Small intestine (tissue), 7 donors: ENCODE results near the gene COL6A3. TPM values are rescaled to one million over a fixed set of nuclear protein-coding genes. Genes with fewer than 3 reads are reported as not detected.
"Not testable (repeated sequence)": the region's sequence is repeated elsewhere in the genome, so short reads cannot be mapped to it uniquely, and the experiment has no call there.

Source experiments
- DNase-seq, 2 donors: peaks; one replicate each; pipeline versions ENCODE4 v3.0.0 to v3.0.0-alpha.2; 2013
- FAIRE-seq: peaks from 2 replicates; lab custom pipeline; 2012; peaks lifted over from hg19 to GRCh38; lab: Jason Lieb, UNC
- H3K27ac ChIP-seq, 3 donors: one replicate each; pipeline ENCODE4 v1.5.1; 2013; ENCODE audit warnings: low read length in 2 of 3, mild to moderate bottlenecking in 2 of 3, control low read depth in 1 of 3, inconsistent platforms in 1 of 3, low read depth in 1 of 3, moderate library complexity in 1 of 3
- H3K27me3 ChIP-seq, 3 donors: one replicate each; pipeline ENCODE4 v1.6.1; 2013; ENCODE audit warnings: low read length in 3 of 3, inconsistent platforms in 1 of 3; ENCODE audit not compliant: control insufficient read depth in 3 of 3, insufficient read depth in 3 of 3
- H3K36me3 ChIP-seq, 3 donors: one replicate each; pipeline ENCODE4 v1.6.1; 2013; ENCODE audit warnings: low read length in 3 of 3, inconsistent platforms in 1 of 3, low read depth in 1 of 3, mild to moderate bottlenecking in 1 of 3, moderate library complexity in 1 of 3; ENCODE audit not compliant: control insufficient read depth in 3 of 3, insufficient read depth in 2 of 3
- H3K4me1 ChIP-seq, 3 donors: one replicate each; pipeline ENCODE4 v1.6.1; 2013; ENCODE audit warnings: low read length in 2 of 3, inconsistent platforms in 1 of 3, low read depth in 1 of 3, mild to moderate bottlenecking in 1 of 3, moderate library complexity in 1 of 3; ENCODE audit not compliant: control insufficient read depth in 3 of 3, insufficient read depth in 2 of 3
- H3K4me3 ChIP-seq, 3 donors: one replicate each; pipeline ENCODE4 v1.5.1; 2013; ENCODE audit warnings: low read length in 3 of 3, control low read depth in 1 of 3, inconsistent platforms in 1 of 3, low read depth in 1 of 3, mild to moderate bottlenecking in 1 of 3, moderate library complexity in 1 of 3
- H3K9me3 ChIP-seq, 2 donors: one replicate each; pipeline ENCODE4 v1.6.1; 2013; ENCODE audit warnings: low read depth in 1 of 2, low read length in 1 of 2; ENCODE audit not compliant: control insufficient read depth in 2 of 2, insufficient read depth in 1 of 2
- WGBS, 3 donors: extraction: QIAGEN DNeasy Blood & Tissue Kit; methylation state at CpG; one replicate each; pipeline ENCODE4 v1.1.7; 2013; 5-methylcytosine and 5-hydroxymethylcytosine counted together
- polyA plus RNA-seq, 4 donors: library from polyadenylated mRNA; stranded (reverse) in 3 of 4; unstranded in 1 of 4; fragments of 200-250 nt in 3 of 4; fragments of 120-200 nt in 1 of 4; gene quantifications; one replicate each; pipeline versions ENCODE4 v1.2.1 to v1.2.3, GENCODE V29; 2013
- donor health status: healthy with polysubstance abuse.
- donor health status: control.
- donor health status: control.
- donor health status: Bipolar disorder and iron deficiency.
- donor health status: healthy.

COL6A3 gene
- polyA plus RNA-seq, 4 donors = 0.89 to 92.4 (median 26.7) TPM

- Histone ChIP-seq H3K27ac (no peak overlapping the region), H3K27me3 (peaks cover 0 to 13% (median 0%) of the 10 kb centered on the region in 3 donors), H3K36me3 (no peaks in the 10 kb centered on the region), H3K4me3 (no peak overlapping the region), H3K4me1 (peaks cover 0 to 8% (median 0%) of the 10 kb centered on the region in 3 donors), H3K9me3 (no peaks in the 10 kb centered on the region)
- 47 to 77% (median 50%) methylated on average over 3 of the region's 3 CpGs for WGBS, 3 donors
- no peak for FAIRE-seq
- DNase-seq = no peak
Measured at GRCh38 chr2:237418300-237418699, 4.3 kb upstream of the COL6A3 start.

- H3K4me3 ChIP-seq = peak overlapping the region; percentile 12 to 65 (median 20)
- no peaks in the 10 kb centered on the region for H3K4me1 ChIP-seq
- FAIRE-seq (no peak), DNase-seq (no peak)
- 54 to 66% (median 65%) methylated on average over 25 of the region's 25 CpGs for WGBS, 3 donors
- no peaks in the 10 kb centered on the region for H3K9me3 ChIP-seq
- H3K27ac ChIP-seq = peak overlapping the region; percentile 54 to 88 (median 67)
- H3K27me3 ChIP-seq = peaks cover 0 to 24% (median 0%) of the 10 kb centered on the region in 3 donors
- H3K36me3 ChIP-seq = no peaks in the 10 kb centered on the region
Measured at GRCh38 chr2:237412988-237413776, 782 bp downstream of the COL6A3 start.

- DNase-seq (no peak), FAIRE-seq (no peak)
- WGBS, 3 donors = 63 to 81% (median 75%) methylated on average over 5 to 7 of the region's 7 CpGs
- Histone ChIP-seq H3K9me3 (no peaks in the 10 kb centered on the region), H3K27me3 (peaks cover 0 to 25% (median 0%) of the 10 kb centered on the region in 3 donors), H3K36me3 (no peaks in the 10 kb centered on the region), H3K27ac (peak overlapping the region; percentile 54 to 88 (median 67)), H3K4me3 (peak overlapping the region in 2 of 3 donors; percentile 20 to 65), H3K4me1 (no peaks in the 10 kb centered on the region)
Measured at GRCh38 chr2:237412646-237412987, 1.3 kb downstream of the COL6A3 start.

GRCh38 chr2:237411683-237412423 is 2.1 kb downstream of the COL6A3 start:
- Histone ChIP-seq H3K27ac (peak overlapping the region in 2 of 3 donors; percentile 67 to 88), H3K27me3 (peaks cover 0 to 22% (median 0%) of the 10 kb centered on the region in 3 donors), H3K4me1 (no peaks in the 10 kb centered on the region), H3K36me3 (no peaks in the 10 kb centered on the region), H3K9me3 (no peaks in the 10 kb centered on the region), H3K4me3 (peak overlapping the region in 2 of 3 donors; percentile 25 to 65)
- FAIRE-seq (no peak), DNase-seq (peak in 1 of 2 donors; percentile 19)
- 67 to 76% (median 75%) methylated on average over 16 of the region's 16 CpGs for WGBS, 3 donors

GRCh38 chr2:237411092-237411601 is 2.8 kb downstream of the COL6A3 start:
- Histone ChIP-seq H3K9me3 (no peaks in the 10 kb centered on the region), H3K4me3 (peak overlapping the region in 1 of 3 donors; percentile 65), H3K27ac (peak overlapping the region in 2 of 3 donors; percentile 67 to 88), H3K27me3 (peaks cover 0 to 22% (median 0%) of the 10 kb centered on the region in 3 donors), H3K36me3 (no peaks in the 10 kb centered on the region), H3K4me1 (no peaks in the 10 kb centered on the region)
- no peak for FAIRE-seq
- WGBS, 3 donors = 64 to 81% (median 80%) methylated on average over 12 of the region's 12 CpGs
- no peak for DNase-seq

- not testable (repeated sequence) for DNase-seq, H3K4me3 ChIP-seq, FAIRE-seq, H3K4me1 ChIP-seq, H3K27ac ChIP-seq, H3K36me3 ChIP-seq, H3K9me3 ChIP-seq
- 79 to 91% (median 82%) methylated on average over 2 of the region's 2 CpGs for WGBS, 3 donors
- H3K27me3 ChIP-seq = peaks cover 0 to 25% (median 0%) of the 10 kb centered on the region in 3 donors
Measured at GRCh38 chr2:237409263-237409662, 4.7 kb downstream of the COL6A3 start.

GRCh38 chr2:237408335-237409000 is 5.5 kb downstream of the COL6A3 start:
- WGBS, 3 donors = 62 to 87% (median 71%) methylated on average over 8 of the region's 8 CpGs
- no peaks in the 10 kb centered on the region for H3K4me1 ChIP-seq
- H3K27me3 ChIP-seq = peaks cover 0 to 18% (median 0%) of the 10 kb centered on the region in 3 donors
- no peaks in the 10 kb centered on the region for H3K9me3 ChIP-seq
- FAIRE-seq (no peak), DNase-seq (no peak)
- H3K4me3 ChIP-seq = no peak overlapping the region
- peak overlapping the region in 1 of 3 donors; percentile 63 for H3K27ac ChIP-seq
- H3K36me3 ChIP-seq = no peaks in the 10 kb centered on the region

- H3K36me3 ChIP-seq = peaks cover 0 to 3% (median 0%) of the 10 kb centered on the region in 3 donors
- no peaks in the 10 kb centered on the region for H3K9me3 ChIP-seq
- no peak for DNase-seq
- no peaks in the 10 kb centered on the region for H3K4me1 ChIP-seq
- no peak overlapping the region for H3K27ac ChIP-seq
- 75 to 93% (median 91%) methylated on average over 4 of the region's 4 CpGs for WGBS, 3 donors
- H3K4me3 ChIP-seq = no peak overlapping the region
- H3K27me3 ChIP-seq = peaks cover 0 to 11% (median 0%) of the 10 kb centered on the region in 3 donors
- FAIRE-seq = no peak
Measured at GRCh38 chr2:237407700-237408099, 6.3 kb downstream of the COL6A3 start.
